ENCODE data around the gene MAN2A2. TPM values are rescaled to one million over a fixed set of nuclear protein-coding genes. Genes with fewer than 3 reads are reported as not detected.

The MAN2A2 gene
- total RNA-seq, 4 donors from 2014 or later = 46.8 to 109 (median 86.4) TPM

- WGBS, 2 donors (ENCODE audit: low coverage in 1 of 2) = 47% methylated on average over 31 of the region's 63 CpGs; no CpG with 5 or more reads in 1 of the 2 donors
- no peaks in the 10 kb centered on the region for H3K27me3 ChIP-seq
- no peaks in the 10 kb centered on the region for H3K9me3 ChIP-seq
- peaks cover 11 to 32% (median 20%) of the 10 kb centered on the region in 4 donors for H3K4me1 ChIP-seq
- H3K27ac ChIP-seq = peak overlapping the region; percentile 64 to 98 (median 84)
- intact Hi-C loops (cut with DNase I; ENCODE audit: low total_unique reads) (loop anchor here (10.0 kb wide), 1 partner anchor 318 kb away; no protein-coding TSS in a partner anchor), in situ Hi-C loops (cut with MboI; ENCODE audit: low pct_ligation_motif_present in 1 of 4, low pct_unique_long_range_greater_than_20kb in 1 of 4, low sequenced_read_pairs in 3 of 4) (loop anchor here in 3 of 4 donors (10.0 to 25.0 kb wide), 2 partner anchors 305 to 318 kb away; no protein-coding TSS in a partner anchor)
- DNase-seq = no peak
- peak overlapping the region; percentile 43 to 67 (median 64) for H3K4me3 ChIP-seq
- peaks cover 0 to 11% (median 0%) of the 10 kb centered on the region in 4 donors for H3K36me3 ChIP-seq
- TF ChIP-seq EP300 (IDR thresholded peaks at IDR 0.05; ENCODE audit: low read depth) (no peak), POLR2AphosphoS5 (IDR thresholded peaks at IDR 0.05) (no peak), POLR2A (IDR thresholded peaks at IDR 0.05) (no peak)
Observed at GRCh38 chr15:90957031-90957790, 54.1 kb downstream of the MAN2A2 start.

- peak overlapping the region in 2 of 4 donors; percentile 62 to 67 for H3K4me3 ChIP-seq
- WGBS, 2 donors (ENCODE audit: low coverage in 1 of 2) = 84% methylated on average over 6 of the region's 6 CpGs; no CpG with 5 or more reads in 1 of the 2 donors
- H3K27me3 ChIP-seq = no peaks in the 10 kb centered on the region
- peaks cover 11 to 32% (median 20%) of the 10 kb centered on the region in 4 donors for H3K4me1 ChIP-seq
- in situ Hi-C loops (cut with MboI; ENCODE audit: low pct_ligation_motif_present in 1 of 4, low pct_unique_long_range_greater_than_20kb in 1 of 4, low sequenced_read_pairs in 3 of 4) (loop anchor here in 3 of 4 donors (10.0 to 25.0 kb wide), 2 partner anchors 305 to 317 kb away; no protein-coding TSS in a partner anchor), intact Hi-C loops (cut with DNase I; ENCODE audit: low total_unique reads) (loop anchor here (10.0 kb wide), 1 partner anchor 317 kb away; no protein-coding TSS in a partner anchor)
- peak overlapping the region in 1 of 4 donors; percentile 93 for H3K27ac ChIP-seq
- no peak for DNase-seq
- H3K9me3 ChIP-seq = no peaks in the 10 kb centered on the region
- peaks cover 0 to 12% (median 0%) of the 10 kb centered on the region in 4 donors for H3K36me3 ChIP-seq
- no peak for TF ChIP-seq POLR2AphosphoS5 (IDR thresholded peaks at IDR 0.05)
- TF ChIP-seq EP300 (IDR thresholded peaks at IDR 0.05; ENCODE audit: low read depth) = no peak
- TF ChIP-seq CTCF (IDR thresholded peaks at IDR 0.05) = no peak
- TF ChIP-seq POLR2A (IDR thresholded peaks at IDR 0.05) = no peak
Observed at GRCh38 chr15:90957791-90958190, 54.7 kb downstream of the MAN2A2 start.

GRCh38 chr15:90959028-90959595, 56.0 kb downstream of the MAN2A2 start:
- TF ChIP-seq CTCF (IDR thresholded peaks at IDR 0.05) (no peak), POLR2A (IDR thresholded peaks at IDR 0.05) (no peak), POLR2AphosphoS5 (IDR thresholded peaks at IDR 0.05) (no peak), EP300 (IDR thresholded peaks at IDR 0.05; ENCODE audit: low read depth) (no peak)
- no peaks in the 10 kb centered on the region for H3K9me3 ChIP-seq
- in situ Hi-C loops (cut with MboI; ENCODE audit: low pct_ligation_motif_present in 1 of 4, low pct_unique_long_range_greater_than_20kb in 1 of 4, low sequenced_read_pairs in 3 of 4) = loop anchor here in 3 of 4 donors (10.0 to 25.0 kb wide), 2 partner anchors 303 to 316 kb away; no protein-coding TSS in a partner anchor
- peaks cover 0 to 12% (median 0%) of the 10 kb centered on the region in 4 donors for H3K36me3 ChIP-seq
- WGBS, 2 donors (ENCODE audit: low coverage in 1 of 2) = 83 to 93% methylated on average over 2 to 8 of the region's 8 CpGs
- no peak overlapping the region for H3K4me3 ChIP-seq
- H3K27ac ChIP-seq = peak overlapping the region in 1 of 4 donors; percentile 48
- peaks cover 11 to 32% (median 20%) of the 10 kb centered on the region in 4 donors for H3K4me1 ChIP-seq
- intact Hi-C loops (cut with DNase I; ENCODE audit: low total_unique reads) = loop anchor here (10.0 kb wide), 1 partner anchor 316 kb away; no protein-coding TSS in a partner anchor
- H3K27me3 ChIP-seq = no peaks in the 10 kb centered on the region
- DNase-seq = no peak

GRCh38 chr15:90959894-90960293, 56.8 kb downstream of the MAN2A2 start:
- H3K4me1 ChIP-seq = peaks cover 11 to 29% (median 20%) of the 10 kb centered on the region in 4 donors
- no peaks in the 10 kb centered on the region for H3K27me3 ChIP-seq
- peaks cover 0 to 12% (median 0%) of the 10 kb centered on the region in 4 donors for H3K36me3 ChIP-seq
- no peaks in the 10 kb centered on the region for H3K9me3 ChIP-seq
- DNase-seq = no peak
- intact Hi-C loops (cut with DNase I; ENCODE audit: low total_unique reads) = loop anchor here (10.0 kb wide), 2 partner anchors 75 to 315 kb away; no protein-coding TSS in a partner anchor
- no peak for TF ChIP-seq POLR2AphosphoS5 (IDR thresholded peaks at IDR 0.05)
- TF ChIP-seq CTCF (IDR thresholded peaks at IDR 0.05) = no peak
- TF ChIP-seq EP300 (IDR thresholded peaks at IDR 0.05; ENCODE audit: low read depth) = no peak
- TF ChIP-seq POLR2A (IDR thresholded peaks at IDR 0.05) = no peak
- in situ Hi-C loops (cut with MboI; ENCODE audit: low pct_ligation_motif_present in 1 of 4, low pct_unique_long_range_greater_than_20kb in 1 of 4, low sequenced_read_pairs in 3 of 4) = loop anchor here in 3 of 4 donors (10.0 to 25.0 kb wide), 2 partner anchors 302 to 315 kb away; no protein-coding TSS in a partner anchor
- 74% methylated on average over 5 of the region's 5 CpGs; no CpG with 5 or more reads in 1 of the 2 donors for WGBS, 2 donors (ENCODE audit: low coverage in 1 of 2)
- no peak overlapping the region for H3K4me3 ChIP-seq
- peak overlapping the region in 3 of 4 donors; percentile 5 to 53 (median 40) for H3K27ac ChIP-seq
